HepG2 (cell line): ENCODE measurements around the gene WFDC1. TPM values are rescaled to one million over a fixed set of nuclear protein-coding genes. Genes with fewer than 3 reads are reported as not detected.

Experiments
- ATAC-seq: fragments of 200-7000 bp; cut with Tn5 transposase; 3 replicates; pipeline ENCODE4 v1.9.1; 2020; ENCODE audit warnings: mild to moderate bottlenecking, moderate library complexity
- BruUV-seq: library from RNA; stranded (reverse); fragments of 400-500 nt; replicated peaks from 2 replicates; lab custom pipeline; 2021; lab: Mats Ljungman, UMichigan
- CTCF ChIA-PET: fragments of 300-600 bp; formaldehyde crosslinking; extraction: SDS; loops from one replicate; lab custom pipeline; 2021; ENCODE audit warnings: low total read pairs, inconsistent platforms, low intra/inter-chr PET ratio; lab: Yijun Ruan, JAX
- POLR2A ChIA-PET: fragments of 350-600 bp; sonication (Branson Sonifier 250); formaldehyde crosslinking; loops from one replicate; lab custom pipeline; 2020; ENCODE audit warnings: antibody characterized with exemption, inconsistent platforms; lab: Yijun Ruan, JAX
- DNase-seq: peaks from one replicate; pipeline ENCODE4 v3.0.0-alpha.2; 2015; ENCODE audit warnings: low spot score
- FAIRE-seq: peaks from 3 replicates; lab custom pipeline; 2011; peaks lifted over from hg19 to GRCh38; lab: Jason Lieb, UNC
- H2AFZ ChIP-seq: one replicate; pipeline ENCODE4 v1.6.1; 2011; ENCODE audit warnings: low read length, inconsistent platforms
- H3K27ac ChIP-seq: fragments of 300-600 bp; 3 replicates; pipeline ENCODE4 v1.8.0; 2011; ENCODE audit warnings: mixed run types, mild to moderate bottlenecking, mixed read lengths, low read length, inconsistent platforms; ENCODE audit not compliant: insufficient read depth; ENCODE audit errors: extremely low read length
- H3K27me3 ChIP-seq, 2 experiments: fragments of 200-600 bp in 1 of 2; 2 replicates in 1 of 2; 3 replicates in 1 of 2; pipeline versions ENCODE4 v1.6.0 to v1.8.0; 2011; ENCODE audit warnings: low read length in 2 of 2, mild to moderate bottlenecking in 2 of 2, moderate library complexity in 2 of 2, inconsistent platforms in 1 of 2; ENCODE audit not compliant: insufficient read depth in 2 of 2, control insufficient read depth in 1 of 2
- H3K36me3 ChIP-seq, 2 experiments: fragments of 200-600 bp in 1 of 2; replicated peaks in 1 of 2; 2 replicates in 1 of 2; 3 replicates in 1 of 2; pipeline versions ENCODE4 v1.5.1 to v1.8.0; 2011; ENCODE audit warnings: low read length in 2 of 2, inconsistent platforms in 1 of 2; ENCODE audit not compliant: insufficient read depth in 2 of 2, control insufficient read depth in 1 of 2
- H3K4me1 ChIP-seq: 2 replicates; pipeline ENCODE4 v1.5.1; 2012; ENCODE audit warnings: low read length, inconsistent platforms; ENCODE audit not compliant: insufficient read depth
- H3K4me2 ChIP-seq: 2 replicates; pipeline ENCODE4 v1.6.0; 2011; ENCODE audit warnings: low read depth, low read length, inconsistent platforms
- H3K4me3 ChIP-seq, 3 experiments: fragments of 200-600 bp in 1 of 3; sonication (generic), shearing (Covaris generic) in 1 of 3; replicated peaks in 1 of 3; 2 replicates each; pipeline ENCODE4 v1.5.1; 2011 to 2016; ENCODE audit warnings: low read length in 3 of 3, inconsistent platforms in 2 of 3, low read depth in 2 of 3, mild to moderate bottlenecking in 2 of 3, control low read depth in 1 of 3, mixed read lengths in 1 of 3; ENCODE audit not compliant: insufficient read depth in 1 of 3
- H3K79me2 ChIP-seq: one replicate; pipeline ENCODE4 v1.6.1; 2011; ENCODE audit warnings: low read length, inconsistent platforms; ENCODE audit not compliant: insufficient read depth
- H3K9ac ChIP-seq: 2 replicates; pipeline ENCODE4 v1.6.0; 2011; ENCODE audit warnings: mild to moderate bottlenecking, low read depth, low read length, inconsistent platforms; ENCODE audit not compliant: insufficient read depth
- H3K9me3 ChIP-seq: 2 replicates; pipeline ENCODE4 v1.5.1; 2012; ENCODE audit warnings: mild to moderate bottlenecking, low read length
- H4K20me1 ChIP-seq: 2 replicates; pipeline ENCODE4 v1.6.0; 2011; ENCODE audit warnings: inconsistent platforms, mild to moderate bottlenecking, low read length, moderate library complexity; ENCODE audit not compliant: insufficient read depth
- AKAP8 ChIP-seq: sonication (generic); formaldehyde crosslinking; IDR thresholded peaks from 2 replicates; pipeline ENCODE4 v1.5.1; 2020; ENCODE audit warnings: mild to moderate bottlenecking, missing genetic modification reagents
- KDM2A ChIP-seq: sonication (generic); formaldehyde crosslinking; IDR thresholded peaks from 2 replicates; pipeline ENCODE4 v1.4.0; 2020; ENCODE audit warnings: low read depth, missing genetic modification reagents, borderline replicate concordance
- SNAPC2 ChIP-seq: sonication (generic); formaldehyde crosslinking; IDR thresholded peaks from 2 replicates; pipeline ENCODE4 v1.8.1; 2022; ENCODE audit warnings: mild to moderate bottlenecking, missing genetic modification reagents
- WGBS: methylation state at CpG from one replicate; pipeline ENCODE4 v1.1.6; 2017; ENCODE audit warnings: low lambda C conversion rate; 5-methylcytosine and 5-hydroxymethylcytosine counted together
- in situ Hi-C: cut with HindIII; loops from 2 replicates; pipeline ENCODE4 v1.10.0; 2017; ENCODE audit warnings: low pct_unique_long_range_greater_than_20kb; ENCODE audit not compliant: extremely low pct_ligation_motif_present
- intact Hi-C: fragments of 100-400 bp; cut with micrococcal nuclease; formaldehyde crosslinking; loops from one replicate; pipeline ENCODE4 v1.10.0; 2022; ENCODE audit not compliant: unreplicated experiment
- polyA plus RNA-seq, 8 experiments: library from polyadenylated mRNA; depleted of rRNA in 3 of 8; stranded (reverse) in 7 of 8; unstranded in 1 of 8; fragments of >200 nt; fragmentation: Illumina TruSeq in 4 of 8; extraction: Trizol in 4 of 8; gene quantifications; 2 replicates each; pipeline versions ENCODE4 v1.2.1 to v1.2.3, GENCODE V29; 2011 to 2016; ENCODE audit warnings: low read depth in 4 of 8, missing spikeins in 1 of 8, mixed read lengths in 1 of 8; ENCODE audit not compliant: insufficient read depth in 1 of 8
- total RNA-seq, 5 experiments: library from RNA; depleted of rRNA; stranded (reverse); fragments of >200 nt; fragmentation: Illumina TruSeq; extraction: Trizol; gene quantifications; 2 replicates each; pipeline ENCODE4 v1.2.3, GENCODE V29; 2016; ENCODE audit warnings: low read depth in 1 of 5

The WFDC1 gene
- total and polyA plus RNA-seq, 2 of the 13 experiments (the other 11 are each of a cell fraction or from before 2014, with no cell fraction given) = not detected

DNA sequence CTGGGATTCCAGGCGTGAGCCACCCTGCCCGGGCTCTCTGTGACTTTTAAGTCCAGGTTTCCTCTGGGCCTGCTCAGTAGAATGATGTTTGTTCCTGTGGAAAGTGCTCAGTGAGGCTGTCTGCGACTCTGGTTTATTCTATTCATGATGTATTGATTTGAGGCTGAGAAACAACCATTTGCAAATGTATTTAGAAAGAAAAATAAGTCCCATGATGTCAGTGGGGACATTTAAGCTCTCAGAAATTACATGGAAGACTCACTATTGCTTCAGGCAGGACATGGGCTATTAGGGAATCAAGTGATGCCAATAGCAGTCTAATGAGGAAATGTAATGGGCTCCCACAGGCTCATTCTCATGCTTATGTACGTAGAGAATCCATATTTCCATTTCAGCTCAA, 32.6 kb upstream of the WFDC1 start:
- in situ Hi-C loops (no loop called here), intact Hi-C loops (no loop called here)
- POLR2A ChIA-PET = no interaction called here
- no TSS peak for BruUV-seq
- peaks cover 0 to 12% of the 10 kb centered on the region in 2 experiments; a peak in 3 of 5 replicates for H3K27me3 ChIP-seq
- no peak for DNase-seq
- no peak overlapping the region for H3K4me2 ChIP-seq
- no peak overlapping the region for H3K27ac ChIP-seq
- H3K4me1 ChIP-seq = peaks cover 6% of the 10 kb centered on the region
- WGBS = 39% methylated on average over 4 of the region's 4 CpGs
- H4K20me1 ChIP-seq = no peaks in the 10 kb centered on the region
- H3K36me3 ChIP-seq = no peaks in the 10 kb centered on the region
- no peak overlapping the region for H3K4me3 ChIP-seq
- CTCF ChIA-PET = no interaction called here
- no peak for TF ChIP-seq KDM2A
- no peak for TF ChIP-seq SNAPC2 (CRISPR knock-in tag)
- TF ChIP-seq, all 625 proteins: peak for 0
- FAIRE-seq (no peak), ATAC-seq (no peak)
- H3K9me3 ChIP-seq = no peaks in the 10 kb centered on the region
- no peak overlapping the region for H3K9ac ChIP-seq
- H2AFZ ChIP-seq = no peak overlapping the region
- H3K79me2 ChIP-seq = no peaks in the 10 kb centered on the region

DNA sequence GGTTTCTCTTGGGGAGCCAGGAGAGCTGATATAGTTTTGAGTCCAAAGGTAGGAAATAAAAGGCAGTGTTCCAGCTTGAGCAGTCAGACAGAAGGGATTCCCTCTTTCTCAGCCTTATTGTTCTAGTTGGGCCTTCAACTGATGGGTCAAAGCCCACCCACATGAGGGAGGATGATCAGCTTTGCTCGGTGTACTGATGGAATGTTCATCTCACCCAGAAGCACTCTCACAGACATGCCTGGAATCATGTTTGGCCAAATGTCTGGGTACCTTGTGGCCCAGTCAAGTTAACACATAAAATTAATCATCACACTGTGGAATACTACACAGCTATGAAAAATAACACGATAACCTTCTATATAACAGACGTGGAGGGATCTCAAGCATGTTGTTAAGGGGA, 31.7 kb upstream of the WFDC1 start:
- FAIRE-seq (no peak), ATAC-seq (no peak), DNase-seq (no peak)
- in situ Hi-C loops = no loop called here
- BruUV-seq = no TSS peak
- H3K36me3 ChIP-seq = no peaks in the 10 kb centered on the region
- H3K27ac ChIP-seq = no peak overlapping the region
- no peaks in the 10 kb centered on the region for H3K79me2 ChIP-seq
- no peak for TF ChIP-seq AKAP8 (CRISPR knock-in tag)
- H2AFZ ChIP-seq = no peak overlapping the region
- intact Hi-C loops = no loop called here
- no peaks in the 10 kb centered on the region for H3K9me3 ChIP-seq
- WGBS = 69% methylated on average over 3 of the region's 3 CpGs
- H3K4me3 ChIP-seq = no peak overlapping the region
- POLR2A ChIA-PET = no interaction called here
- no peak overlapping the region for H3K4me2 ChIP-seq
- peaks cover 0 to 12% of the 10 kb centered on the region in 2 experiments; a peak in 3 of 5 replicates for H3K27me3 ChIP-seq
- H4K20me1 ChIP-seq = no peaks in the 10 kb centered on the region
- H3K4me1 ChIP-seq = peaks cover 10% of the 10 kb centered on the region
- no peak overlapping the region for H3K9ac ChIP-seq
- CTCF ChIA-PET = no interaction called here
